ENCODE data around the gene SLC11A2. TPM values are rescaled to one million over a fixed set of nuclear protein-coding genes. Genes with fewer than 3 reads are reported as not detected.

The SLC11A2 gene
- polyA plus RNA-seq, 1 donor (not counting 4 experiments of a cell fraction or from before 2014, with no cell fraction given), result 38.9 TPM

DNA sequence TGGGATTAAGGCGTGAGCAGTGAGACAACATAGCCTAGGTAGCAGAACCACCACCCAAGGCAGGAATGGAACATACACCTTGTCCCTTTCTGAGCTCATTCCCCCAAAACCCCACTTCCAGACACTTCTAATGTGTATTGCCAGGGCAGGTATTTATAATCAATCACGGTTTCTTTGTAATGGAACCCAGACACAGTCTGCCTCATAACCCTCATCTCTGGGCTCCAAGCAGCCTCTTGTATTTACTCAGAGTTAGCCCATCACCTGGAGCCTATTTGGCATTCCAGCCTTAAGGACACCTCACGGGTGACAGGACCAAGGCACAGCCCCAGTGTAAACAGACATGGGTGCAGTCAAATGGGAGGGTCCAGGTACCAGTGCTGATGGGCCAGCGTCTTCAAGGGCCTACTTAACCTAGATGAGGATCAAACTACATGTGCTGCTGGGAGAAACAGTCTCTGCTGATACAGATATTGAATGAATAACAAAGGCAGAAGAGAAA, 76.3 kb downstream of the SLC11A2 start:
- Histone ChIP-seq H3K27ac (ENCODE audit: control insufficient read depth, insufficient read depth, low read length) (no peak overlapping the region), H3K27me3 (ENCODE audit: control insufficient read depth, extremely low read depth, insufficient read depth, low read length) (no peaks in the 10 kb centered on the region), H3K4me3 (ENCODE audit: control insufficient read depth in 2 of 3, extremely low read depth in 1 of 3, insufficient read depth in 2 of 3, low read depth in 1 of 3, low read length in 3 of 3) (no peak overlapping the region), H3K79me2 (ENCODE audit: control insufficient read depth, insufficient read depth, low read length) (no peaks in the 10 kb centered on the region), H3K9ac (ENCODE audit: control insufficient read depth, extremely low read depth, insufficient read depth, low read length) (no peak overlapping the region), H3K4me1 (ENCODE audit: control insufficient read depth, extremely low read depth, insufficient read depth, low read length) (no peaks in the 10 kb centered on the region), H3K36me3 (ENCODE audit: control insufficient read depth in 2 of 2, extremely low read depth in 1 of 2, insufficient read depth in 2 of 2, low read length in 2 of 2) (no peaks in the 10 kb centered on the region), H4K20me1 (ENCODE audit: control insufficient read depth, extremely low read depth, insufficient read depth, low read length) (no peaks in the 10 kb centered on the region), H3K9me3 (ENCODE audit: control insufficient read depth, low read depth, low read length) (no peaks in the 10 kb centered on the region), H3K4me2 (ENCODE audit: control insufficient read depth, extremely low read depth, insufficient read depth, low read depth, low read length) (no peak overlapping the region), H2AFZ (ENCODE audit: control insufficient read depth, low read length) (no peak overlapping the region), H3K9me1 (ENCODE audit: control insufficient read depth, extremely low read depth, insufficient read depth, low read length) (no peaks in the 10 kb centered on the region)
- DNase-seq (ENCODE audit: low read depth, low spot score) (no peak), FAIRE-seq (no peak)
- dilution Hi-C loops (cut with MboI; ENCODE audit: extremely low pct_ligation_motif_present, low sequenced_read_pairs), result no loop called here
- TF ChIP-seq CTCF (optimal IDR thresholded peaks at IDR 0.05 in 1 of 3, IDR thresholded peaks at IDR 0.05 in 1 of 3, conservative IDR thresholded peaks at IDR 0.05 in 1 of 3; ENCODE audit: extremely low read depth in 1 of 3, insufficient read depth in 2 of 3, low read length in 3 of 3), result no peak

DNA sequence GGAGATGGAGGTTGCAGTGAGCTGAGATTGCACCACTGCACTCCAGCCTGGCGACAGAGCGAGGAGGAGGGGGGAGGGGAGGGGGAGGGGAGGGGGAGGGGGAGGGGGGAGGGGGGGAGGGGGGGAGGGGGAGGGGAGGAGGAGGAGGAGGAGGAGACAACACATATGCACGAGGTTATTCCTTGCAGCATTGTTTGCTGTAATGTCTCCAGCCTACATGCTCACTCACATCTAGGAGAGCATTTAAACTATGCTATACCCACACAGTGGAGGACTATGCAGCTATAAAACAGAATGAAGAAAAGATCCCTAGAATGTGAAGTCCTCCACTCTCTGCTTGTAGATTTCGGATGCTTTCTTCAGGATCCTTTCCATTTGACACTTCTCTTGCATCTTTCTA, 77.4 kb downstream of the SLC11A2 start:
- no peak overlapping the region for H3K27ac ChIP-seq (ENCODE audit: control insufficient read depth, insufficient read depth, low read length)
- H3K27me3 ChIP-seq (ENCODE audit: control insufficient read depth, extremely low read depth, insufficient read depth, low read length), result no peaks in the 10 kb centered on the region
- no peak overlapping the region for H3K4me2 ChIP-seq (ENCODE audit: control insufficient read depth, extremely low read depth, insufficient read depth, low read depth, low read length)
- H3K9me3 ChIP-seq (ENCODE audit: control insufficient read depth, low read depth, low read length), result no peaks in the 10 kb centered on the region
- DNase-seq (ENCODE audit: low read depth, low spot score) (no peak), FAIRE-seq (no peak)
- no peak overlapping the region for H2AFZ ChIP-seq (ENCODE audit: control insufficient read depth, low read length)
- dilution Hi-C loops (cut with MboI; ENCODE audit: extremely low pct_ligation_motif_present, low sequenced_read_pairs), result no loop called here
- no peaks in the 10 kb centered on the region for H3K4me1 ChIP-seq (ENCODE audit: control insufficient read depth, extremely low read depth, insufficient read depth, low read length)
- no peaks in the 10 kb centered on the region for H3K79me2 ChIP-seq (ENCODE audit: control insufficient read depth, insufficient read depth, low read length)
- no peak overlapping the region for H3K4me3 ChIP-seq (ENCODE audit: control insufficient read depth in 2 of 3, extremely low read depth in 1 of 3, insufficient read depth in 2 of 3, low read depth in 1 of 3, low read length in 3 of 3)
- no peaks in the 10 kb centered on the region for H3K36me3 ChIP-seq (ENCODE audit: control insufficient read depth in 2 of 2, extremely low read depth in 1 of 2, insufficient read depth in 2 of 2, low read length in 2 of 2)
- TF ChIP-seq EZH2 (IDR thresholded peaks at IDR 0.05; ENCODE audit: low read length) (no peak), CTCF (optimal IDR thresholded peaks at IDR 0.05 in 1 of 3, IDR thresholded peaks at IDR 0.05 in 1 of 3, conservative IDR thresholded peaks at IDR 0.05 in 1 of 3; ENCODE audit: extremely low read depth in 1 of 3, insufficient read depth in 2 of 3, low read length in 3 of 3) (no peak)
- no peaks in the 10 kb centered on the region for H3K9me1 ChIP-seq (ENCODE audit: control insufficient read depth, extremely low read depth, insufficient read depth, low read length)
- H3K9ac ChIP-seq (ENCODE audit: control insufficient read depth, extremely low read depth, insufficient read depth, low read length), result no peak overlapping the region
- no peaks in the 10 kb centered on the region for H4K20me1 ChIP-seq (ENCODE audit: control insufficient read depth, extremely low read depth, insufficient read depth, low read length)
